ENCODE data around the gene KLHL20. TPM values are rescaled to one million over a fixed set of nuclear protein-coding genes. Genes with fewer than 3 reads are reported as not detected.

The KLHL20 gene
- total and polyA plus RNA-seq, 2 experiments from 2014 or later: 12.3 to 14.5 TPM

- DNase-seq (ENCODE audit: low spot score): no peak
- Histone ChIP-seq H3K27me3 (ENCODE audit: insufficient read depth) (no peaks in the 10 kb centered on the region), H4K20me1 (replicated peaks; ENCODE audit: insufficient read depth) (no peaks in the 10 kb centered on the region), H3K4me3 (no peak overlapping the region), H3K36me3 (ENCODE audit: insufficient read depth) (no peaks in the 10 kb centered on the region), H3K79me2 (replicated peaks; ENCODE audit: insufficient read depth) (no peaks in the 10 kb centered on the region), H2AFZ (no peak overlapping the region), H3K4me1 (ENCODE audit: insufficient read depth) (no peaks in the 10 kb centered on the region), H3K27ac (ENCODE audit: low read depth) (no peak overlapping the region), H3K4me2 (no peak overlapping the region), H3F3A (replicated peaks; ENCODE audit: low read depth) (no peaks in the 10 kb centered on the region), H3K9me2 (ENCODE audit: insufficient read depth) (0 out of 2 replicates have a peak, but pooled peaks cover 3% of the 10 kb centered on the region)
- no peak for TF ChIP-seq REST (IDR thresholded peaks at IDR 0.05; ENCODE audit: unreplicated experiment)
- TF ChIP-seq ETS1 (IDR thresholded peaks at IDR 0.05): no peak
- TF ChIP-seq CTCF (conservative IDR thresholded peaks at IDR 0.05; ENCODE audit: low read depth in 2 of 2): no peak
- no peak for TF ChIP-seq EZH2phosphoT487 (IDR thresholded peaks at IDR 0.05; ENCODE audit: unreplicated experiment)
- no peak for TF ChIP-seq EZH2 (IDR thresholded peaks at IDR 0.05; ENCODE audit: low read depth, unreplicated experiment)
- no peak for TF ChIP-seq ZNF331 (CRISPR knock-in tag; IDR thresholded peaks at IDR 0.05; ENCODE audit: low read depth)
- no peak for TF ChIP-seq JUNB (IDR thresholded peaks at IDR 0.05; ENCODE audit: unreplicated experiment)
- TF ChIP-seq CREB1 (CRISPR knock-in tag; IDR thresholded peaks at IDR 0.05; ENCODE audit: low read depth): no peak
- no peak for TF ChIP-seq NANOG (IDR thresholded peaks at IDR 0.05; ENCODE audit: borderline replicate concordance)
- H3K9me3 Mint-ChIP-seq: peaks cover 5% of the 10 kb centered on the region; the same call in 2 of the 3 replicates
- ATAC-seq: no peak
- H3K4me1 Mint-ChIP-seq: no peaks in the 10 kb centered on the region
- no peaks in the 10 kb centered on the region; the same call in 2 of the 3 replicates for H3K36me3 Mint-ChIP-seq (ENCODE audit: low read depth)
- no peak overlapping the region for H3K27ac Mint-ChIP-seq
- H3K4me3 Mint-ChIP-seq: no peak overlapping the region
- peaks cover 6% of the 10 kb centered on the region for H3K27me3 Mint-ChIP-seq (ENCODE audit: insufficient read depth, low read depth, poor library complexity)
Observed at GRCh38 chr1:173702736-173703135, 12.0 kb upstream of the KLHL20 start.

- no peak for DNase-seq (ENCODE audit: low spot score)
- Histone ChIP-seq H3K36me3 (ENCODE audit: insufficient read depth) (no peaks in the 10 kb centered on the region), H3K4me2 (no peak overlapping the region), H3K4me3 (no peak overlapping the region), H3F3A (replicated peaks; ENCODE audit: low read depth) (no peaks in the 10 kb centered on the region), H3K27me3 (ENCODE audit: insufficient read depth) (no peaks in the 10 kb centered on the region), H3K27ac (ENCODE audit: low read depth) (no peak overlapping the region), H3K4me1 (ENCODE audit: insufficient read depth) (no peaks in the 10 kb centered on the region), H3K9me2 (ENCODE audit: insufficient read depth) (0 out of 2 replicates have a peak, but pooled peaks cover 3% of the 10 kb centered on the region), H2AFZ (no peak overlapping the region), H3K79me2 (replicated peaks; ENCODE audit: insufficient read depth) (no peaks in the 10 kb centered on the region), H4K20me1 (replicated peaks; ENCODE audit: insufficient read depth) (no peaks in the 10 kb centered on the region)
- no peaks in the 10 kb centered on the region for H3K4me1 Mint-ChIP-seq
- peaks cover 4% of the 10 kb centered on the region for H3K27me3 Mint-ChIP-seq (ENCODE audit: insufficient read depth, low read depth, poor library complexity)
- H3K9me3 Mint-ChIP-seq: peaks cover 5% of the 10 kb centered on the region; the same call in 2 of the 3 replicates
- H3K4me3 Mint-ChIP-seq: no peak overlapping the region
- no peaks in the 10 kb centered on the region; the same call in 2 of the 3 replicates for H3K36me3 Mint-ChIP-seq (ENCODE audit: low read depth)
- no peak overlapping the region for H3K27ac Mint-ChIP-seq
- ATAC-seq: no peak
- no peak for TF ChIP-seq REST (IDR thresholded peaks at IDR 0.05; ENCODE audit: unreplicated experiment)
- no peak for TF ChIP-seq CREB1 (CRISPR knock-in tag; IDR thresholded peaks at IDR 0.05; ENCODE audit: low read depth)
- TF ChIP-seq EZH2 (IDR thresholded peaks at IDR 0.05; ENCODE audit: low read depth, unreplicated experiment): no peak
- no peak for TF ChIP-seq JUNB (IDR thresholded peaks at IDR 0.05; ENCODE audit: unreplicated experiment)
- no peak for TF ChIP-seq ZNF114 (CRISPR knock-in tag; IDR thresholded peaks at IDR 0.05)
- no peak for TF ChIP-seq CTCF (conservative IDR thresholded peaks at IDR 0.05; ENCODE audit: low read depth in 2 of 2)
- no peak for TF ChIP-seq STAT1 (IDR thresholded peaks at IDR 0.05; ENCODE audit: unreplicated experiment)
- TF ChIP-seq POLR2AphosphoS5 (IDR thresholded peaks at IDR 0.05; ENCODE audit: low read depth): no peak
Observed at GRCh38 chr1:173705117-173705516, 9.7 kb upstream of the KLHL20 start.

All from GM23338 (cell line).